ENCODE results near the gene STN1.

DNA sequence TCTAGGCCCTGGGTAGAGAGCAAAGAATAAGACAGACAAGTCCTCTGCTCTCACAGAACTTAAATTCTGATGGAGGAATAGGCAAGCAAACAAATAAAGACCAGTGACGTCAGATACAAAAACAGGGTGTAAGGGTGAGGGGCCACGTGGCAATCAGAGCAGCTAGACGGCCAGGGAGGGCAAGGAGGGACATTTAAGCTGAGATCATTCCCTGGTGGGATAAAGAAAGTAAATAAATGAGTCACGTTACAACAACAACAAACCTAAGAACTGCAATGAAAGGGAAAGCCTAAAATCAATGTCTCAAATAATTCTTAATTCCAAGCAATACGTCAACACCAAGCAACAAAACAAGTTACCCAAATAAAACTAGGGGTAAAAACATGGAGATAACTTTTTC is 21.8 kb downstream of the STN1 start:
- TF ChIP-seq, protein P1, sequence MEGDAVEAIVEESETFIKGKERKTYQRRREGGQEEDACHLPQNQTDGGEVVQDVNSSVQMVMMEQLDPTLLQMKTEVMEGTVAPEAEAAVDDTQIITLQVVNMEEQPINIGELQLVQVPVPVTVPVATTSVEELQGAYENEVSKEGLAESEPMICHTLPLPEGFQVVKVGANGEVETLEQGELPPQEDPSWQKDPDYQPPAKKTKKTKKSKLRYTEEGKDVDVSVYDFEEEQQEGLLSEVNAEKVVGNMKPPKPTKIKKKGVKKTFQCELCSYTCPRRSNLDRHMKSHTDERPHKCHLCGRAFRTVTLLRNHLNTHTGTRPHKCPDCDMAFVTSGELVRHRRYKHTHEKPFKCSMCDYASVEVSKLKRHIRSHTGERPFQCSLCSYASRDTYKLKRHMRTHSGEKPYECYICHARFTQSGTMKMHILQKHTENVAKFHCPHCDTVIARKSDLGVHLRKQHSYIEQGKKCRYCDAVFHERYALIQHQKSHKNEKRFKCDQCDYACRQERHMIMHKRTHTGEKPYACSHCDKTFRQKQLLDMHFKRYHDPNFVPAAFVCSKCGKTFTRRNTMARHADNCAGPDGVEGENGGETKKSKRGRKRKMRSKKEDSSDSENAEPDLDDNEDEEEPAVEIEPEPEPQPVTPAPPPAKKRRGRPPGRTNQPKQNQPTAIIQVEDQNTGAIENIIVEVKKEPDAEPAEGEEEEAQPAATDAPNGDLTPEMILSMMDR (conservative IDR thresholded peaks at IDR 0.05 in 1 of 2, IDR thresholded peaks at IDR 0.05 in 1 of 2; ENCODE audit: low read depth in 1 of 2, low read length in 2 of 2): no peak
- no peak for TF ChIP-seq EZH2 (IDR thresholded peaks at IDR 0.05; ENCODE audit: low read length, missing control alignments)
